Keratinocyte (primary cell): ENCODE measurements around the gene RTEL1. TPM values are rescaled to one million over a fixed set of nuclear protein-coding genes. Genes with fewer than 3 reads are reported as not detected.

Source experiments
- DNase-seq: peaks from one replicate; pipeline ENCODE4 v3.0.0-alpha.2; 2011; ENCODE audit warnings: low read depth, missing footprints, low spot score
- FAIRE-seq: peaks from 2 replicates; lab custom pipeline; 2011; peaks lifted over from hg19 to GRCh38; lab: Jason Lieb, UNC
- H2AFZ ChIP-seq: 2 replicates; pipeline ENCODE4 v1.6.0; 2012; ENCODE audit warnings: low read length, control low read depth, inconsistent platforms; ENCODE audit not compliant: control insufficient read depth
- H3K27ac ChIP-seq: 2 replicates; pipeline ENCODE4 v1.5.1; 2011; ENCODE audit warnings: low read length; ENCODE audit not compliant: control insufficient read depth, insufficient read depth
- H3K27me3 ChIP-seq: 3 replicates; pipeline ENCODE4 v1.6.0; 2011; ENCODE audit warnings: low read length; ENCODE audit not compliant: control insufficient read depth, insufficient read depth; ENCODE audit errors: extremely low read depth
- H3K36me3 ChIP-seq, 2 experiments: 2 replicates in 1 of 2; 3 replicates in 1 of 2; pipeline ENCODE4 v1.5.1; 2011; ENCODE audit warnings: low read length in 2 of 2, mild to moderate bottlenecking in 1 of 2; ENCODE audit not compliant: control insufficient read depth in 2 of 2, insufficient read depth in 2 of 2; ENCODE audit errors: extremely low read depth in 1 of 2
- H3K4me1 ChIP-seq: 3 replicates; pipeline ENCODE4 v1.5.1; 2011; ENCODE audit warnings: low read length; ENCODE audit not compliant: control insufficient read depth, insufficient read depth; ENCODE audit errors: extremely low read depth
- H3K4me2 ChIP-seq: 3 replicates; pipeline ENCODE4 v1.6.0; 2011; ENCODE audit warnings: low read depth, low read length; ENCODE audit not compliant: control insufficient read depth, insufficient read depth; ENCODE audit errors: extremely low read depth
- H3K4me3 ChIP-seq, 3 experiments: fragments of 200-600 bp in 1 of 3; sonication (generic) in 1 of 3; 2 replicates in 2 of 3; 3 replicates in 1 of 3; pipeline ENCODE4 v1.5.1; 2011 to 2016; ENCODE audit warnings: low read length in 3 of 3, mild to moderate bottlenecking in 3 of 3, control low read depth in 2 of 3, inconsistent platforms in 1 of 3, low read depth in 1 of 3, mixed read lengths in 1 of 3, mixed run types in 1 of 3, moderate library complexity in 1 of 3; ENCODE audit not compliant: control insufficient read depth in 2 of 3, insufficient read depth in 2 of 3; ENCODE audit errors: extremely low read depth in 1 of 3
- H3K79me2 ChIP-seq: 2 replicates; pipeline ENCODE4 v1.6.0; 2012; ENCODE audit warnings: low read length; ENCODE audit not compliant: control insufficient read depth, insufficient read depth
- H3K9ac ChIP-seq: 3 replicates; pipeline ENCODE4 v1.6.0; 2011; ENCODE audit warnings: low read length; ENCODE audit not compliant: control insufficient read depth, insufficient read depth; ENCODE audit errors: extremely low read depth
- H3K9me1 ChIP-seq: 3 replicates; pipeline ENCODE4 v1.6.0; 2011; ENCODE audit warnings: low read length; ENCODE audit not compliant: control insufficient read depth, insufficient read depth; ENCODE audit errors: extremely low read depth
- H3K9me3 ChIP-seq: 2 replicates; pipeline ENCODE4 v1.5.1; 2012; ENCODE audit warnings: low read depth, low read length; ENCODE audit not compliant: control insufficient read depth
- H4K20me1 ChIP-seq: 3 replicates; pipeline ENCODE4 v1.6.0; 2011; ENCODE audit warnings: low read length; ENCODE audit not compliant: control insufficient read depth, insufficient read depth; ENCODE audit errors: extremely low read depth
- EZH2 ChIP-seq: IDR thresholded peaks from one replicate; pipeline ENCODE4 v1.6.1; 2012; ENCODE audit warnings: inconsistent platforms, mild to moderate bottlenecking, low read length, moderate library complexity
- dilution Hi-C: fragments of 300-500 bp; cut with MboI; formaldehyde crosslinking; loops from one replicate; pipeline ENCODE4 v1.7.0; 2020; ENCODE audit warnings: low sequenced_read_pairs; ENCODE audit not compliant: extremely low pct_ligation_motif_present
- polyA plus RNA-seq, 5 experiments: library from polyadenylated mRNA; depleted of rRNA in 3 of 5; stranded (reverse) in 3 of 5; stranded (forward) in 1 of 5; unstranded in 1 of 5; fragments of >200 nt; gene quantifications; 1 replicate in 1 of 5; 2 replicates in 3 of 5; 3 replicates in 1 of 5; pipeline versions ENCODE4 v1.2.1 to v1.2.3, GENCODE V29; 2011 to 2012; ENCODE audit warnings: missing spikeins in 2 of 5, low read depth in 1 of 5, low replicate concordance in 1 of 5
- TF ChIP-seq, protein P1 (sequence below), 3 experiments: IDR thresholded peaks in 1 of 3; conservative IDR thresholded peaks in 1 of 3; optimal IDR thresholded peaks in 1 of 3; 2 replicates in 2 of 3; 3 replicates in 1 of 3; pipeline versions ENCODE3 to v1.5.1; 2011; ENCODE audit warnings: low read length in 3 of 3, mild to moderate bottlenecking in 3 of 3, moderate library complexity in 2 of 3, control low read depth in 1 of 3, inconsistent platforms in 1 of 3; ENCODE audit not compliant: insufficient read depth in 2 of 3; ENCODE audit errors: extremely low read depth in 1 of 3

RTEL1 gene
- polyA plus RNA-seq, 1 donor (not counting 4 experiments of a cell fraction or from before 2014, with no cell fraction given): 12.4 TPM

DNA sequence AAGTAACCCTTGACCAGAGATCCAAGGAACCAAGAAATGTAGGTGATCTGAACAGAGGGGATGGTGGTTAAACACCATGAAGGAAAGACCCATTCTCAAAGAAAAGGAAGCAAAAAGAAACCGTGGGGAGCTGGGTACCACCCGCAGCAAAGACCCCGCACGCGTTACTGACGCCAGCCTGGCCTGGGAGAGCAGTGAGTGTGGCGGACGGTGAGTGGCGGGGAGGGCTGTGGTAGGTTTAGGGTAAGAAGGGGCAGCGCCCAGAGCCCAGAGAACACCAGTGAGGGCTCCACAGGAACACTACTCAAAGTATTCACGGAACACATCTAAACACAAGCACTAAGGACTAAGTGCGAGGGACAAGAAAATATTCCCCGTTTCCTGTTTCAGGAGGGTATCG is 35.4 kb upstream of the RTEL1 start:
- no peak for FAIRE-seq
- H3K4me1 ChIP-seq: no peaks in the 10 kb centered on the region
- H3K9me1 ChIP-seq: no peaks in the 10 kb centered on the region
- H3K79me2 ChIP-seq: peaks cover 68% of the 10 kb centered on the region
- TF ChIP-seq EZH2: no peak
- TF ChIP-seq, protein P1, sequence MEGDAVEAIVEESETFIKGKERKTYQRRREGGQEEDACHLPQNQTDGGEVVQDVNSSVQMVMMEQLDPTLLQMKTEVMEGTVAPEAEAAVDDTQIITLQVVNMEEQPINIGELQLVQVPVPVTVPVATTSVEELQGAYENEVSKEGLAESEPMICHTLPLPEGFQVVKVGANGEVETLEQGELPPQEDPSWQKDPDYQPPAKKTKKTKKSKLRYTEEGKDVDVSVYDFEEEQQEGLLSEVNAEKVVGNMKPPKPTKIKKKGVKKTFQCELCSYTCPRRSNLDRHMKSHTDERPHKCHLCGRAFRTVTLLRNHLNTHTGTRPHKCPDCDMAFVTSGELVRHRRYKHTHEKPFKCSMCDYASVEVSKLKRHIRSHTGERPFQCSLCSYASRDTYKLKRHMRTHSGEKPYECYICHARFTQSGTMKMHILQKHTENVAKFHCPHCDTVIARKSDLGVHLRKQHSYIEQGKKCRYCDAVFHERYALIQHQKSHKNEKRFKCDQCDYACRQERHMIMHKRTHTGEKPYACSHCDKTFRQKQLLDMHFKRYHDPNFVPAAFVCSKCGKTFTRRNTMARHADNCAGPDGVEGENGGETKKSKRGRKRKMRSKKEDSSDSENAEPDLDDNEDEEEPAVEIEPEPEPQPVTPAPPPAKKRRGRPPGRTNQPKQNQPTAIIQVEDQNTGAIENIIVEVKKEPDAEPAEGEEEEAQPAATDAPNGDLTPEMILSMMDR (optimal IDR thresholded peaks at IDR 0.05 in 1 of 3, IDR thresholded peaks at IDR 0.05 in 1 of 3, conservative IDR thresholded peaks at IDR 0.05 in 1 of 3; ENCODE audit: extremely low read depth in 1 of 3, insufficient read depth in 2 of 3, low read length in 3 of 3): no peak
- H3K9me3 ChIP-seq: no peaks in the 10 kb centered on the region
- DNase-seq: no peak
- H3K27ac ChIP-seq: no peak overlapping the region
- no peaks in the 10 kb centered on the region for H4K20me1 ChIP-seq
- no peak overlapping the region for H3K9ac ChIP-seq
- H3K36me3 ChIP-seq: peaks cover 8 to 14% of the 10 kb centered on the region in 2 experiments
- no peak overlapping the region for H3K4me3 ChIP-seq
- H3K4me2 ChIP-seq: no peak overlapping the region
- no peaks in the 10 kb centered on the region for H3K27me3 ChIP-seq
- dilution Hi-C loops: no loop called here
- no peak overlapping the region for H2AFZ ChIP-seq

GRCh38 chr20:63624486-63624885 is 33.6 kb upstream of the RTEL1 start:
- H3K27ac ChIP-seq: no peak overlapping the region
- no peak overlapping the region for H3K4me2 ChIP-seq
- H3K79me2 ChIP-seq: peaks cover 72% of the 10 kb centered on the region
- peaks cover 0 to 1% of the 10 kb centered on the region in 2 experiments for H3K36me3 ChIP-seq
- no peak overlapping the region for H3K4me3 ChIP-seq
- no peak for FAIRE-seq
- no peak overlapping the region for H3K9ac ChIP-seq
- no peaks in the 10 kb centered on the region for H3K27me3 ChIP-seq
- dilution Hi-C loops: no loop called here
- no peak overlapping the region for H2AFZ ChIP-seq
- no peaks in the 10 kb centered on the region for H4K20me1 ChIP-seq
- no peaks in the 10 kb centered on the region for H3K9me1 ChIP-seq
- H3K4me1 ChIP-seq: peaks cover 7% of the 10 kb centered on the region
- H3K9me3 ChIP-seq: no peaks in the 10 kb centered on the region
- no peak for TF ChIP-seq EZH2
- TF ChIP-seq, protein P1 (optimal IDR thresholded peaks at IDR 0.05 in 1 of 3, IDR thresholded peaks at IDR 0.05 in 1 of 3, conservative IDR thresholded peaks at IDR 0.05 in 1 of 3; ENCODE audit: extremely low read depth in 1 of 3, insufficient read depth in 2 of 3, low read length in 3 of 3): no peak
- DNase-seq: no peak
